Osteocyte (in vitro differentiated cells): ENCODE data around the gene NHSL2. TPM values are rescaled to one million over a fixed set of nuclear protein-coding genes. Genes with fewer than 3 reads are reported as not detected.

ENCODE experiments used
- DNase-seq: peaks from one replicate; pipeline ENCODE4 v3.0.0; 2021; ENCODE audit warnings: mixed read lengths; ENCODE audit not compliant: unreplicated experiment; ENCODE audit errors: extremely low spot score
- H3K27ac Mint-ChIP-seq: one replicate; pipeline ENCODE4 v1.8.0; 2021; ENCODE audit warnings: mild to moderate bottlenecking, mixed read lengths; ENCODE audit not compliant: unreplicated experiment
- H3K27me3 Mint-ChIP-seq: one replicate; pipeline ENCODE4 v1.8.0; 2021; ENCODE audit warnings: mixed read lengths; ENCODE audit not compliant: unreplicated experiment
- H3K36me3 Mint-ChIP-seq: one replicate; pipeline ENCODE4 v1.8.0; 2021; ENCODE audit warnings: mixed read lengths; ENCODE audit not compliant: unreplicated experiment
- H3K4me1 Mint-ChIP-seq: one replicate; pipeline ENCODE4 v1.8.0; 2021; ENCODE audit warnings: mixed read lengths; ENCODE audit not compliant: unreplicated experiment
- H3K4me3 Mint-ChIP-seq: one replicate; pipeline ENCODE4 v1.8.0; 2021; ENCODE audit warnings: mild to moderate bottlenecking, moderate library complexity, mixed read lengths; ENCODE audit not compliant: unreplicated experiment
- H3K9me3 Mint-ChIP-seq: one replicate; pipeline ENCODE4 v1.8.0; 2021; ENCODE audit warnings: mixed read lengths; ENCODE audit not compliant: unreplicated experiment
- CTCF ChIP-seq: fragments of 200-600 bp; sonication (generic); IDR thresholded peaks from 2 replicates; pipeline ENCODE4 v1.5.0; 2021; ENCODE audit warnings: antibody characterized with exemption, mild to moderate bottlenecking, moderate library complexity
- total RNA-seq: library from RNA; stranded (reverse); gene quantifications from 2 replicates; pipeline ENCODE4 v1.2.1, GENCODE V29; 2021

NHSL2 gene
- total RNA-seq, 1 donor from 2014 or later, result 7.3 TPM

- H3K4me3 Mint-ChIP-seq, result no peak overlapping the region
- H3K27ac Mint-ChIP-seq, result no peak overlapping the region
- no peak for TF ChIP-seq CTCF
- H3K27me3 Mint-ChIP-seq, result no peaks in the 10 kb centered on the region
- H3K9me3 Mint-ChIP-seq, result peaks cover 15% of the 10 kb centered on the region
- no peaks in the 10 kb centered on the region for H3K36me3 Mint-ChIP-seq
- H3K4me1 Mint-ChIP-seq, result peaks cover 36% of the 10 kb centered on the region
- DNase-seq, result no peak
Observed at GRCh38 chrX:71991164-71991563, 80.5 kb downstream of the NHSL2 start.

GRCh38 chrX:71992711-71993110, 82.1 kb downstream of the NHSL2 start:
- Mint-ChIP-seq H3K9me3 (peaks cover 12% of the 10 kb centered on the region), H3K4me1 (peaks cover 50% of the 10 kb centered on the region), H3K36me3 (no peaks in the 10 kb centered on the region), H3K27me3 (no peaks in the 10 kb centered on the region), H3K27ac (no peak overlapping the region), H3K4me3 (no peak overlapping the region)
- TF ChIP-seq CTCF, result no peak
- no peak for DNase-seq

GRCh38 chrX:71993371-71993770, 82.7 kb downstream of the NHSL2 start:
- no peak overlapping the region for H3K27ac Mint-ChIP-seq
- no peak for TF ChIP-seq CTCF
- peaks cover 9% of the 10 kb centered on the region for H3K9me3 Mint-ChIP-seq
- H3K27me3 Mint-ChIP-seq, result no peaks in the 10 kb centered on the region
- peaks cover 50% of the 10 kb centered on the region for H3K4me1 Mint-ChIP-seq
- DNase-seq, result no peak
- no peaks in the 10 kb centered on the region for H3K36me3 Mint-ChIP-seq
- H3K4me3 Mint-ChIP-seq, result no peak overlapping the region

GRCh38 chrX:71994601-71995000, 84.0 kb downstream of the NHSL2 start:
- Mint-ChIP-seq H3K27me3 (no peaks in the 10 kb centered on the region), H3K9me3 (peaks cover 9% of the 10 kb centered on the region), H3K4me3 (no peak overlapping the region), H3K27ac (no peak overlapping the region), H3K4me1 (peaks cover 53% of the 10 kb centered on the region), H3K36me3 (no peaks in the 10 kb centered on the region)
- TF ChIP-seq CTCF, result no peak
- DNase-seq, result no peak

GRCh38 chrX:71995122-71995521, 84.5 kb downstream of the NHSL2 start:
- Mint-ChIP-seq H3K27ac (no peak overlapping the region), H3K4me3 (no peak overlapping the region), H3K27me3 (no peaks in the 10 kb centered on the region), H3K36me3 (no peaks in the 10 kb centered on the region), H3K4me1 (peaks cover 48% of the 10 kb centered on the region), H3K9me3 (peaks cover 5% of the 10 kb centered on the region)
- DNase-seq, result no peak
- TF ChIP-seq CTCF, result no peak
